GM19372 (cell line): ENCODE measurements around the gene ARSB.
A peak's percentile ranks its signal among the peaks of the same experiment; 100 is the strongest.
"Not testable (repeated sequence)": the region's sequence is repeated elsewhere in the genome, so short reads cannot be mapped to it uniquely, and the experiment has no call there.

Experiments
- ATAC-seq: cut with Tn5 transposase; IDR thresholded peaks from one replicate; pipeline ENCODE4 v1.9.1; 2021; ENCODE audit warnings: mild to moderate bottlenecking, low read depth, moderate library complexity; ENCODE audit not compliant: unreplicated experiment

The ARSB gene

GRCh38 chr5:78997090-78997489 lies 12.0 kb upstream of the ARSB start:
- ATAC-seq, result no peak

GRCh38 chr5:78995521-78996007 lies 10.5 kb upstream of the ARSB start:
- no peak for ATAC-seq

- ATAC-seq, result no peak
Measured at GRCh38 chr5:78993165-78993564, 8.1 kb upstream of the ARSB start.

GRCh38 chr5:78992146-78992545 lies 7.0 kb upstream of the ARSB start:
- no peak for ATAC-seq

GRCh38 chr5:78989080-78989479 lies 4.0 kb upstream of the ARSB start:
- no peak for ATAC-seq

- ATAC-seq, result peak; percentile 36
Measured at GRCh38 chr5:78985725-78986223, 664 bp upstream of the ARSB start.

- peak; percentile 50 for ATAC-seq
Measured at GRCh38 chr5:78984439-78985115, 533 bp downstream of the ARSB start.

GRCh38 chr5:78983601-78984438 lies 1.3 kb downstream of the ARSB start:
- ATAC-seq, result no peak

GRCh38 chr5:78983194-78983593 lies 1.9 kb downstream of the ARSB start:
- ATAC-seq, result not testable (repeated sequence)

GRCh38 chr5:78979909-78980308 lies 5.2 kb downstream of the ARSB start:
- no peak for ATAC-seq

- ATAC-seq, result no peak
Measured at GRCh38 chr5:78979117-78979742, 5.9 kb downstream of the ARSB start.

- ATAC-seq, result no peak
Measured at GRCh38 chr5:78975035-78975434, 10.1 kb downstream of the ARSB start.

- ATAC-seq, result no peak
Measured at GRCh38 chr5:78974601-78975000, 10.5 kb downstream of the ARSB start.

- ATAC-seq, result no peak
Measured at GRCh38 chr5:78974011-78974410, 11.1 kb downstream of the ARSB start.

GRCh38 chr5:78972654-78973428 lies 12.3 kb downstream of the ARSB start:
- no peak for ATAC-seq

GRCh38 chr5:78971998-78972397 lies 13.1 kb downstream of the ARSB start:
- ATAC-seq, result no peak

GRCh38 chr5:78968781-78969180 lies 16.3 kb downstream of the ARSB start:
- ATAC-seq, result no peak

GRCh38 chr5:78964889-78965288 lies 20.2 kb downstream of the ARSB start:
- no peak for ATAC-seq

- no peak for ATAC-seq
Measured at GRCh38 chr5:78961743-78962142, 23.4 kb downstream of the ARSB start.

GRCh38 chr5:78959767-78960166 lies 25.3 kb downstream of the ARSB start:
- ATAC-seq, result no peak
